Ramos (cell line): ENCODE measurements around the gene RAET1E.
"Not testable (repeated sequence)": the region's sequence is repeated elsewhere in the genome, so short reads cannot be mapped to it uniquely, and the experiment has no call there.

ENCODE experiments used
- in situ Hi-C: fragments of 300-500 bp; cut with MboI; formaldehyde crosslinking; loops from one replicate; pipeline ENCODE4 v1.14.3; 2022; ENCODE audit warnings: low sequenced_read_pairs; ENCODE audit not compliant: unreplicated experiment

Gene RAET1E

DNA sequence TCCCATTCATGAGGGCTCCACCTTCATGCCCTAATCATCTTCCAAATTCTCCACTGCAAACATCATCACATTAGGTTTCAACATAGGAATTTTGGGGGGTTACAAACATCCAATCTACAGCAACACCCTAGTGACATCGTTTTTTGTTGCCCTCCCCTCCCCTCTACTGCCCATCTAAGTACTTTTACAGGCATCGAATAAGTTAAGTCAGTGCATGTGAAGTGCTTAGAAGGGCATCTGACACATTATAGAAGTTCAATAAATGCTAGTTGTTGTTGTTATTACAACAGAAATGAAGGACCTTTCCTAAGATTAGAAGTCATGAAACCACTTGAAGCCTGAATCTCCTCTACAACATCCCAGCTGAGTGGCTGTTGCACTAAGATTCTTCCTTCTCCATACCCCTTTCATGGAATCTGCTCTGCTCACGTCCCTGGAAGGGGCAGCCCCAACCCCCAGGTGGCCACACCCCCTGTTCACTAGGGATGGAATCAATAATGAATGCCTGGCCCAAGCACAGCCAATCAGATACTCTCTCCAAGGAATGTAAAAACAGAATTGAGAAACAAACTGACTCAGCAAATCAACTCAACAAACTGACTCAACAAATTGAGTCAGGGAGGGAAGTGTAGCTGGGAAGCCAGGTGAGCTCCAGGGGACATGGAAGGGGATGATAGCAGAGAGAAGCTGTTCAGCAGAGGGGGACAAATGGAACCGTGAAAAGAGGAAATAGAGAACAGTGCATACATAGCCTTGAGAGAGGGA, 29.9 kb downstream of the RAET1E start:
- in situ Hi-C loops = no loop called here

DNA sequence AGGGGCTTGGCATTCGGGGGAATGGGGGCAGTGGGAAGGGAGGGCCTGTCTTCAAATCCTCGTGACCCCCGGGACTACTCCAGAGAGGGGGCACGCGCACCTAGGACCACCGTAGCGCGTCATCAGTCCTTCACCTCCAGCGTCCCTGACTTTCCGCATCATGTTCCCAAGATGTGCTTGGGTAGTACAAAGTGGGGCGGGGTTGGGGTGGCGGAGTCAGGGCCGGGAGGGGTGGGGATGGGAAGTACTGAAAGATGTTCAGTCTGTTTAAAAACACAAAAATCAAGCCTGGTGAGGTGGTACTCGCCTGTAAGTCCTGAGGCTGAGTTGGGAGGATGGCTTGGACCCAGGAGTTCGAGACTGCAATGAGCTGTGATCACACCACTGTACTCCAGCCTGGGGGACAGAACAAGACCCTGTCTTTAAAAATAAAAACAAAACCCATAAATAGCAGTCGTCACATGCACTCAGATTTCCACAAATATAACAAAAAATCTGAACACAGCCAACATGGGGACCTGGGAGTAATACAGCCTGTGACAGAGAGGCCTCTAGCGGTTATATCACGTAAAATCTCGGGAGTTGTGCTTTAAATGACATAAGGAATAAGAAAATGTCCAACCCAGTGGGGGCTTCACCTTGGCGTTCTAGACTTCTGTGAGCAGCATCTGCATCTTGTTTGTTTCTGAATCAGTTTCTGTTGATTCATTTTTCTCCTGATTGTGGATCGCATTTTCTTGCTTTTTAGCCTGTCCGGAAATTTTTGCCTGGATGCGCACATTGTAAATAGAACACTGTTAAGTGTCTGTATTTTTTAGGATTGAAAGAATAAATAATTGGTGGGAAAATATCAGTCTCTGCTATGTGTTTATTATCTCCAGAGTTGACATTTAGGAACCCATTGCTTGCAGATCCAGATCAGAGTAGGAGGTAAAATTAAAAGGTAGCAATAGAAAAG, 33.1 kb downstream of the RAET1E start:
- in situ Hi-C loops = no loop called here

DNA sequence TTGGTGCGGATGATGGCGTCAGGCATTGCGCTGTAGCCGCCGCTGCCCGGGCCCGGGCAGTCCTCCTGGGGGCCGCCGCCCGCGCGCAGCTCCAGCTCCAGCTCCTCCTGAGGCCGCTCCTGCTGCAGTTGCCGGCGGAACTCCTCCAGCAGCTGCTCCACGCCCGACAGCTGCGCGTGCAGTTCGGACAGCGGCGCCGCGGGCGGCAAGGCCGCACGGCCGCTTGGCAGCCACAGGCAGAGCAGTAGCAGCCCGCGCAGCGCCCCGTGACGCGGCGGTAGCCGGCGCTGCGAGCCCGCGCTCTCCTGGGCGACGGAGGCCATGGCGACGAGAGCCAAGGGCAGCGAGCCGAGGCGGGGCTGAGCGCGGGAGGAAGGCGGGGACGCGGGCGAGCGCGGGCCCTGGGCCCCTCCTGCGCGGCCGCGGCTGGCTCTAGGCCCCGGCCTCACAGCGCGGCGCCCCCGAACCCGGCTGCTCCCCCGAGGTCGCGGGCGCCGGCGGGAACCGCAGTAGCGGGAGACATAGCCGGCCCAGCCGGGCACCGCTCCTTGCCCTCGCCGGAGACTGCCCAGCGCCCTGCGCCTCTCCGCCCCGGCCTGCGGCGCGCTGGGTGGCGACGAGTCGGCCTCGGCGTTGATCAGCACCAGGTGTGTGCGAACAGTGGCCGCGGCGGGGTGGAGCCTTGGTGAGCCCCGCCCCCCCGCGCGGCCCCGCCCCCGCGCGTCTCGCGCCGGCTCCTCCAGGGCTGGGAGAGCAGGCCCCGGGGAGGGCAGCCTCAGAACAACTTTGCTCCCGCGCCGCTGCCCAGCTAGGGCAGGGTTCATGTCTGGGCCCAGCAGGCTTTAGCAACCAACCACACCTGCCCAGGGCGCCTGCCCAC, 34.0 kb downstream of the RAET1E start, which contains the start of gene LRP11:
Gene LRP11 (minus strand): TSS at position 662 of the 880 bp plus-strand sequence. CDS start 339 bp downstream, at position 323.
- in situ Hi-C loops = no loop called here

- in situ Hi-C loops = no loop called here
Observed at GRCh38 chr6:149862922-149863697, 34.8 kb downstream of the RAET1E start.

DNA sequence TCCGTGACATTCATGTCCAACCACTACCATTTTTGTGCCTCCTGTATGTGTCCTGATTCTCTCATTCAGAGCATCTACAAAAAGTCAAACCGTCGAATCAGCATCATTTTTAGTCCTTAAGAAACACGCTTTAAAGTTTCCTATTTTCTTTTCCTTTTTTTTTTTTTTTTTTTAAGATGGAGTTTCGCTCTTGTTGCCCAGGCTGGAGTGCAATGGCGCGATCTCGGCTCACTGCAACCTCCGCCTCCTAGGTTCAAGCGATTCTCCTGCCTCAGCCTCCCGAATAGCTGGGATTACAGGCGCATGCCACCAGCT, 35.5 kb downstream of the RAET1E start:
- in situ Hi-C loops = not testable (repeated sequence)

GRCh38 chr6:149861603-149862423, 36.1 kb downstream of the RAET1E start:
- in situ Hi-C loops = no loop called here

DNA sequence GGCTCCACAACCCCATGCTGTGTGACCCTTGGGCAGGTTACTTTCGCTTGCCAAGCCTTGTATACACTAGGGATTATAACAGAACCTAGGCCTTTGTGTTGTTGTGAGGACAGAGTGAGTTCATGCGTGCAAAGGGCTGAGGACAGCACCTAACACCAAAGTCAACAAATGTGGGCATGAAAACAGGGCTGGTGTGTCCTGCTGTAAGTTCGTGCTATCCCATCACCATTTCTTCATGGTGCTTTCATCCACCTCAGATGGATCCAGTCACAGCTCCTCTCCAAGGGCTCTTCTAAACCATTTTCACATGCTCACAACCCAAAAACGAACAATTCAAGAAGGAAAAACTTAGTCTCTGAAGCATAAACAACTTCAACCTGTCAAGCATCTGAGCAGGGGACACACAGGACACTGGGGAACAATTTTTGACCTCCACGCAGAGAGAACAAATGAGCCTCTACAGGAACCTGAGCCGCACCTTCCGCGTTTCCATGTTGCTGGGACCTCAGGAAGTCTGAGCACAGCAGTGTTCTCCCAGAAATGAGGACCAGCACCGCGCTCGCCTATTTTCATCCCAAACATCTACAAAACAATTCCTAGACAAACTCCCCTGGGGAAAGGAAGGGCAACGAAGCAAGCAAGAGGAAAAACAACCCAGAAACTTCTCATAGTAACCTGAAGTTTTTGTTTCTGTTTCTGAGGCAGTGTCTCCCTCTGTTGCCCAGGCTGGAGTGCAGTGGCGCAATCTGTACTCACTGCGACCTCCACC, 36.9 kb downstream of the RAET1E start:
- in situ Hi-C loops = no loop called here

DNA sequence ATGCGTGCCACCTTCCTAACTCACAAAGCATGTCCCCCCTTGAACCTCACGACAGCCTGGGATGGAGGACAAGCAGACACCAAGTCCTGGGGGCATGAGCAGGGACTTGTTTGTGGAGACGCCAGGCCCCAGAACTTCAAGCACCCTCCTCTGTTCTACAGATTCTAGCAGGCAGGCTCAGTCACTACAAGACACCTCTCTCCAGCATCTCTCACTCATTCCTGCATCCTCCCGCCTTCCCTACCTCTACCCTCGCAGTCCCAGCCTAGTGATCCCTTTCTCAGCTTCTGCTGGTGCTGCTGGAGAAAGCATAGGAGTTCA, 37.4 kb downstream of the RAET1E start:
- in situ Hi-C loops = no loop called here

DNA sequence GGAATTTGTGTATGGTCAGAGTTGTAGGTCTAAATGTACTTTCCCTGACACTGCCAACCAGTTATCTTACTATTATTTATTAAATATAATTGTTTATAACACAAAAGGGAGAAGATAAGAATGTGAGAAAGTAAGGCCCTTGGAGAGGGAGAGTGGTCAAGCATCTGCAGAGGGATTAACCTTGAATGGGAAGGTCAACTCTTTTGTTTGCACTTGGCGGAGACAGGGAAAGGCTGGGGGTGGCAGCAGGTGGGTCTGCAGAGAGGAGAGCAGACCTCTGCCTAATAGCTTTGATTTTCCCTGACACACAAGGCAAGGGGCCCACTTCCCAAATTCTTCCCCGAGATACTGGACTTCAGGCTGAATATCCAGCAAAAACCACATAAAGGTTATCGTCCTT, 38.0 kb downstream of the RAET1E start:
- in situ Hi-C loops = no loop called here

DNA sequence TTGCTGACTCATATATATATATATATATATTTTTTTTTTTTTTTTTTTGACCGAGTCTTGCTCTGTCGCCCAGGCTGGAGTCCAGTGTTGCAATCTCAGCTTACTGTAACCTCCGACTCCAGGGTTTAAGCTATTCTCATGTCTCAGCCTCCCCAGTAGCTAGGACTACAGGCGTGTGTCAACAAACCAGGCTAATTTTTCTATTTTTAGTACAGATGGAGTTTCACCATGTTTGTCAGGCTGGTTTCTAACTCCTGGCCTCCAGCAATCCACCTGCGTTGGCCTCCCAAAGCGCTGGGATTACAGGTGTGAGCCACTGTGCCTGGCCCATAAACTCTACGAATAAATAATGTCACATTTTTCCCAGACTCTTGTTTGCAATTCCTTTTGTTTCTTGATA, 38.5 kb downstream of the RAET1E start:
- in situ Hi-C loops = no loop called here

DNA sequence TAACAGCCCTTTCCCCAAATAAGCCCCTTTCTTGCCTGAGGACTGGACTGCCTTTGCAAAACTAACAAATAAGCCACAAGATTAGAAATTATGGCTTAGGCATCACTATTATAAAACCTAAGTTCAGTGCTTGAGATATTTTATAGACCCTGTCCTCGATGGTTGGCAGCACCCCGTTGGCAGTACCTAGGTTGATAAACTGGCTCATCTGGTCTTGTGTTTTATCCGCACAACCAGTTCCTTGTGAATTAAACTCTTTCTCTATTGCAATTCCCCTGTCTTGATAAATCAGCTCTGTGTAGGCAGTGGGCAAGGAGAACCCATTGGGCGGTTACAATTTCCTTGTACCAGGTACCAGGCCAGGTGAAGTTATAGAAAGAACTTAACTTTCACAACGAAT, 40.4 kb downstream of the RAET1E start:
- in situ Hi-C loops = no loop called here

DNA sequence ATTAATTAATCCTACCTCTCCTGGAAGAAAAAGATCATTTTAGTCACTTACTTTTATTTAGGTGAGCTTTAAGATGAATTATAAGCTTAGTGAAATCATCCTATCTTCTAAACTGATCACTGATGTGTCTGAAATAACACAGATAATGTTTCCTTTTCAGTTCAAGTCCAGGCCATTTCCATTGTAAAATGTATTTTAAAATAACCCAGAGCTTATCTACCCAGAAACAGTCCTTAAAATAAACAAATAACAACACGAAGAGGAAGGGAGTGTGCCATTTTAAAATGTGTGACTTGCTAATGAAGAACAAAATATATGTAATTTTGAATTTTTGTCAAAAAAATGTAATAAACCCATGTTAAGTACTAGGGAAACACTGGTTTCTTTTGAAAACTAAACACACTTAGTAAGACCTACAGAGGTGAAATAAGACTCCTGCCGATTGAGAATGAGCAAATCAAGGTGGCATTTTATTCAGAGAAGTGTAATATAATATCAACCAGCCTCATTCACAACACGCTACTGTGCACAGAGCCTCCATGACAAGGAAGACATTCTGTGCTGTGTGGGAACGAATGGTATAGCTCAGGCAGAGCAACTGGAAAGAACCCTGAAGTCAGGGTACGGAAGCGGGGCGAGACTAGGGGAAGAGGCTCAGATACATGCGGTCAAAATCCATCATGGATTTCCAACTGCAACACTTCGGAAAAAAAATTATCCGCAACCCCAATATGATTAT, 41.5 kb downstream of the RAET1E start:
- in situ Hi-C loops = no loop called here

DNA sequence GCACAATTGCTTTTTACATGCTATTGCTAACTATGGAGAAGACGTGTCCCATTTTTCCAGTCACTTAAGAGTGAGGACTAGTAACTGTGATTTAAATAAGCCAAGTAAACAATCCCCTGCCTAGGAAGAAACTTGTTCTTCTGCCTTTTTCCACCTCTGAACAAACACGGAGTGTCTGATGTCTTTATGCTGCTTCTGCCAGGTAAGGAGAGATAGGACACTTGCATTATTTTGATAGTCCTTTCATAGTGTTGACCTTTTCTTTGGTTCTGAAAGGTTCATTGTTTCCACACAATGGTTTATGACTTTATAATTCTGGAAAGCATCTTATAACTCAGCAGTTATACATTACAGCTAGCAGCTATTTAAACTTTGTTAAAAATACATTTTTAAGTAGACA, 42.2 kb downstream of the RAET1E start:
- in situ Hi-C loops = no loop called here

GRCh38 chr6:149855040-149855654, 42.8 kb downstream of the RAET1E start:
- in situ Hi-C loops = no loop called here

DNA sequence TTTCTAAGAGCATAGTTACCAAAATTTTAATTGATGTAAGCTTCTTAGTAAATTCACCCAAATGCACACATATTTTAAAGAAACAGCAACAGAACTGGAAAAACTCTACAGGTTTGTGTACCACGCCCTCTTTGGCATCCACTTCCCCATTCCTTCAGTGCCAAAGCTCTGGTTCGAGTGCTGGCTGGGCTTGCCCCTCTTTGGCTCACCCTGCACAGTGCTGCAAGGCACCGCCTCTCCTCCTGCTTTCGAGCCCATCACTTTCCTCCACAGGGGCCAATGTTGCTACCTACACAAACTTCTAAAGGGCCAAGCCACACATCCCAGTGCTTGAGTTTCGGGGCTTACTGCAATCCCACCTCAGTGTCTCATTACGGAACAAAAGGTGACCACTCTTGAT, 43.4 kb downstream of the RAET1E start:
- in situ Hi-C loops = no loop called here

GRCh38 chr6:149854017-149854416, 43.9 kb downstream of the RAET1E start:
- in situ Hi-C loops = not testable (repeated sequence)

GRCh38 chr6:149852881-149853280, 45.0 kb downstream of the RAET1E start:
- in situ Hi-C loops = no loop called here
